K562 (cell line): ENCODE data around the gene HNRNPM. TPM values are rescaled to one million over a fixed set of nuclear protein-coding genes. Genes with fewer than 3 reads are reported as not detected.

Experiments used
- CAMTA2 ChIP-seq: fragments of 250-450 bp; sonication (Bioruptor Pico); conservative IDR thresholded peaks from 2 replicates; pipeline ENCODE4 v1.5.1; 2022
- CHD2 ChIP-seq: IDR thresholded peaks from 2 replicates; pipeline ENCODE4 v1.6.1; 2011; ENCODE audit warnings: low read depth, low read length
- HOXB6 ChIP-seq: fragments of 250-450 bp; sonication (Bioruptor Pico); IDR thresholded peaks from 2 replicates; pipeline ENCODE4 v1.5.1; 2022; ENCODE audit warnings: mild to moderate bottlenecking, borderline replicate concordance
- JUND ChIP-seq, 2 experiments: IDR thresholded peaks; 2 replicates in 1 of 2; 3 replicates in 1 of 2; pipeline ENCODE4 v1.6.1; 2011; ENCODE audit warnings: borderline replicate concordance in 2 of 2, low read depth in 2 of 2, low read length in 2 of 2, improper control_type of control experiment in 1 of 2, missing biosample characterization in 1 of 2, missing genetic modification characterization in 1 of 2, missing genetic modification reagents in 1 of 2
- MAZ ChIP-seq, 2 experiments: fragments of 450-650 bp in 1 of 2; sonication (generic) in 1 of 2; formaldehyde crosslinking; IDR thresholded peaks in 1 of 2; conservative IDR thresholded peaks in 1 of 2; 2 replicates each; pipeline versions ENCODE4 v1.4.0 to v1.5.0; 2020; ENCODE audit warnings: mild to moderate bottlenecking in 1 of 2, missing genetic modification reagents in 1 of 2
- NFYB ChIP-seq: IDR thresholded peaks from 2 replicates; pipeline ENCODE4 v1.6.1; 2011; ENCODE audit warnings: mild to moderate bottlenecking, moderate library complexity; ENCODE audit not compliant: insufficient read length; ENCODE audit errors: extremely low read depth
- PHF8 ChIP-seq: fragments of 200-600 bp; sonication (generic); IDR thresholded peaks from 2 replicates; pipeline ENCODE4 v1.6.1; 2012; ENCODE audit warnings: mixed run types, mild to moderate bottlenecking, inconsistent platforms, low read length, moderate library complexity, borderline replicate concordance
- TOE1 ChIP-seq, 2 experiments: fragments of 450-650 bp in 1 of 2; sonication (generic) in 1 of 2; formaldehyde crosslinking in 1 of 2; IDR thresholded peaks; 2 replicates each; pipeline versions ENCODE4 v1.7.1 to v1.8.0; 2016 to 2022; ENCODE audit warnings: borderline replicate concordance in 2 of 2, mild to moderate bottlenecking in 2 of 2, antibody characterized with exemption in 1 of 2, inconsistent platforms in 1 of 2, low read depth in 1 of 2, missing genetic modification reagents in 1 of 2, moderate library complexity in 1 of 2
- XRCC3 ChIP-seq: fragments of 450-650 bp; IDR thresholded peaks from 2 replicates; pipeline ENCODE4 v1.6.1; 2017; ENCODE audit warnings: mild to moderate bottlenecking, moderate library complexity
- polyA plus RNA-seq, 8 experiments: library from polyadenylated mRNA; depleted of rRNA in 4 of 8; stranded (reverse) in 5 of 8; unstranded in 3 of 8; fragments of >200 nt; fragmentation: Nextera tagmentation in 2 of 8; fragmentation: Illumina TruSeq in 1 of 8; extraction: Ambion mirVana in 2 of 8; extraction: Trizol in 1 of 8; gene quantifications; 2 replicates each; pipeline versions ENCODE4 v1.2.1 to v1.2.3, GENCODE V29; 2011 to 2014; ENCODE audit warnings: inconsistent platforms in 1 of 8, missing spikeins in 1 of 8
- total RNA-seq, 7 experiments: library from RNA; depleted of rRNA in 6 of 7; stranded (reverse); fragments of >200 nt in 6 of 7; fragmentation: Illumina TruSeq in 2 of 7; extraction: Trizol in 2 of 7; gene quantifications; 2 replicates each; pipeline versions ENCODE4 v1.2.1 to v1.2.3, GENCODE V29; 2011 to 2021; ENCODE audit warnings: low replicate concordance in 1 of 7
- TF ChIP-seq, protein P1 (sequence below): fragments of 250-450 bp; sonication (Bioruptor Pico); IDR thresholded peaks from 2 replicates; pipeline ENCODE4 v1.9.0; 2021; ENCODE audit warnings: mild to moderate bottlenecking, inconsistent platforms
- TF ChIP-seq, protein P2 (sequence below), 2 experiments: fragments of 200-800 bp in 1 of 2; sonication (Bioruptor generic) in 1 of 2; sonication (generic) in 1 of 2; formaldehyde crosslinking in 1 of 2; IDR thresholded peaks in 1 of 2; conservative IDR thresholded peaks in 1 of 2; 2 replicates each; pipeline versions ENCODE4 v1.5.0 to v1.6.1; 2016 to 2020; ENCODE audit warnings: missing compliant biosample characterization in 1 of 2, missing genetic modification characterization in 1 of 2, missing genetic modification reagents in 1 of 2

Gene HNRNPM
- total and polyA plus RNA-seq, 9 of the 15 experiments (the other 6 are each of a cell fraction or from before 2014, with no cell fraction given), result 11.1 to 340 (median 195) TPM

DNA sequence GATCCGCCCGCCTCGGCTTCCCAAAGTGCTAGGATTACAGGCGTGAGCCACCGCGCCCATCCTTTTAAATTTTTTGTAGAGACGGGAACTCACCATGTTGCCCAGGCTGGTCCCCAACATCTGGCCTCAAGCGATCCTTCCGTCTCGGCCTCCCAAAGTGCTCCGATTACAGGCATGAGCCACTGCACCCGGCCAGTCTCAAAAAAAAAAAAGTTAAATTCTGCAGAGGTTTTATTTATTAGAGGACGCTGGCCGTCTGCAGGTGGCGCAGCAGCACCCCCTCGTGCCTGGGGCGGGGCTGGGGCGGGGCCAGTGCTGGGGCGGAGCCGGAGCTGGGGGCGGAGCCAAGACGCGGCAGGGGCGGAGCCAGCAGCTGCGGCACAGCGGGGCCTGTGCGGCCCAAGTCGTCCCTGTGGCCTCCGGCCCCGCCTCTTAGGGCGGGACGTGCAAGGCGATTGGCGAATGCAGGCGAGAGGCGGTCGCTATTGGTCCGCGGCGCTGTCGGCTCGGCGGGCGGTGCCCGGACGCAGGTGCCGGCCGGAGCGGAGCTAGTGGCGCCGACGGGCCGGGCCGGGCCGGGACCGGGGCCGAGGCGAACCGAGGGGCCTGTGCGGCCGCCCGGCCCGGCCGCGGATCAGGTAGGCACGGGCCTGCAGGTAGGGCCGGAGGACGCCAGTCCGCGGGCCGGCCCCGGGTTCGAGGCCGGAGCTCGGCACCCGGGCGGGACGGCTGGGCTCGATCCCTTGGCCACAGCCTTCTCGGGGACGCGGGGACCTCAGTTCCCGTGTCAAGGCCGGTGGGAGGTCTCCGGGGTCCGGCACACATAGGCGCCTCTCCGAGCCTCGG lies 31.8 kb upstream of the HNRNPM start, which contains the start of gene MARCHF2 (continued):
- TF ChIP-seq, protein P1, sequence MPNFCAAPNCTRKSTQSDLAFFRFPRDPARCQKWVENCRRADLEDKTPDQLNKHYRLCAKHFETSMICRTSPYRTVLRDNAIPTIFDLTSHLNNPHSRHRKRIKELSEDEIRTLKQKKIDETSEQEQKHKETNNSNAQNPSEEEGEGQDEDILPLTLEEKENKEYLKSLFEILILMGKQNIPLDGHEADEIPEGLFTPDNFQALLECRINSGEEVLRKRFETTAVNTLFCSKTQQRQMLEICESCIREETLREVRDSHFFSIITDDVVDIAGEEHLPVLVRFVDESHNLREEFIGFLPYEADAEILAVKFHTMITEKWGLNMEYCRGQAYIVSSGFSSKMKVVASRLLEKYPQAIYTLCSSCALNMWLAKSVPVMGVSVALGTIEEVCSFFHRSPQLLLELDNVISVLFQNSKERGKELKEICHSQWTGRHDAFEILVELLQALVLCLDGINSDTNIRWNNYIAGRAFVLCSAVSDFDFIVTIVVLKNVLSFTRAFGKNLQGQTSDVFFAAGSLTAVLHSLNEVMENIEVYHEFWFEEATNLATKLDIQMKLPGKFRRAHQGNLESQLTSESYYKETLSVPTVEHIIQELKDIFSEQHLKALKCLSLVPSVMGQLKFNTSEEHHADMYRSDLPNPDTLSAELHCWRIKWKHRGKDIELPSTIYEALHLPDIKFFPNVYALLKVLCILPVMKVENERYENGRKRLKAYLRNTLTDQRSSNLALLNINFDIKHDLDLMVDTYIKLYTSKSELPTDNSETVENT (CRISPR knock-in tag), result peak; percentile 61; the same call in 1 of the 2 replicates
- TF ChIP-seq JUND (IDR thresholded peaks at IDR 0.05; ENCODE audit: borderline replicate concordance, low read depth, low read length) (0 out of 2 replicates have a peak, but pooled peaks have one; percentile 27), JUND (tag; IDR thresholded peaks at IDR 0.05; ENCODE audit: borderline replicate concordance, low read depth, low read length) (no peak), HOXB6 (no peak), XRCC3 (no peak), NFYB (peak; percentile 78), CHD2 (peak; percentile 83), MAZ (CRISPR knock-in tag; conservative IDR thresholded peaks at IDR 0.05 in 1 of 2, IDR thresholded peaks at IDR 0.05 in 1 of 2) (peak; percentile 36 to 82; a peak in 2 of 4 replicates), CAMTA2 (CRISPR knock-in tag) (0 out of 2 replicates have a peak, but pooled peaks have one; percentile 74), PHF8 (peak; percentile 62; the same call in 1 of the 2 replicates), TOE1 (IDR thresholded peaks at IDR 0.05; ENCODE audit: borderline replicate concordance) (0 out of 2 replicates have a peak, but pooled peaks have one; percentile 18), TOE1 (CRISPR knock-in tag; IDR thresholded peaks at IDR 0.05; ENCODE audit: borderline replicate concordance, low read depth) (no peak)
- TF ChIP-seq, protein P2, sequence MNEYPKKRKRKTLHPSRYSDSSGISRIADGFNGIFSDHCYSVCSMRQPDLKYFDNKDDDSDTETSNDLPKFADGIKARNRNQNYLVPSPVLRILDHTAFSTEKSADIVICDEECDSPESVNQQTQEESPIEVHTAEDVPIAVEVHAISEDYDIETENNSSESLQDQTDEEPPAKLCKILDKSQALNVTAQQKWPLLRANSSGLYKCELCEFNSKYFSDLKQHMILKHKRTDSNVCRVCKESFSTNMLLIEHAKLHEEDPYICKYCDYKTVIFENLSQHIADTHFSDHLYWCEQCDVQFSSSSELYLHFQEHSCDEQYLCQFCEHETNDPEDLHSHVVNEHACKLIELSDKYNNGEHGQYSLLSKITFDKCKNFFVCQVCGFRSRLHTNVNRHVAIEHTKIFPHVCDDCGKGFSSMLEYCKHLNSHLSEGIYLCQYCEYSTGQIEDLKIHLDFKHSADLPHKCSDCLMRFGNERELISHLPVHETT (CRISPR knock-in tag; conservative IDR thresholded peaks at IDR 0.05 in 1 of 2, IDR thresholded peaks at IDR 0.05 in 1 of 2), result 0 out of 4 replicates have a peak, but pooled peaks of 1 of the 2 experiments have one; percentile 43
